NCI-H82 treated with DMSO at 0.1 percent for 48 hours (cell line): ENCODE data around the gene DCAF16.
"Not testable (repeated sequence)": the region's sequence is repeated elsewhere in the genome, so short reads cannot be mapped to it uniquely, and the experiment has no call there.

ENCODE experiments used
- DNase-seq: peaks from one replicate; lab custom pipeline; 2025; ENCODE audit not compliant: unreplicated experiment; lab: John Stamatoyannopoulos, UW

The DCAF16 gene

GRCh38 chr4:17810260-17811077, at the start of gene DCAF16, which contains the start of gene NCAPG:
DCAF16 (minus strand) TSS chr4:17810757; CDS start chr4:17804141, 6,616 bp downstream.
NCAPG (plus strand) TSS chr4:17810979; CDS start chr4:17811078, 99 bp downstream.
- peak; percentile 94 for DNase-seq

- DNase-seq, result no peak
Measured at GRCh38 chr4:17859793-17860406, 49.3 kb upstream of the DCAF16 start.

- DNase-seq, result peak; percentile 48
Measured at GRCh38 chr4:17854036-17854435, 43.5 kb upstream of the DCAF16 start.

- no peak for DNase-seq
Measured at GRCh38 chr4:17851959-17852358, 41.4 kb upstream of the DCAF16 start.

- DNase-seq, result not testable (repeated sequence)
Measured at GRCh38 chr4:17850295-17850694, 39.7 kb upstream of the DCAF16 start.

- no peak for DNase-seq
Measured at GRCh38 chr4:17846266-17846665, 35.7 kb upstream of the DCAF16 start.

- no peak for DNase-seq
Measured at GRCh38 chr4:17823871-17824669, 13.5 kb upstream of the DCAF16 start.

GRCh38 chr4:17817027-17817426, 6.5 kb upstream of the DCAF16 start:
- DNase-seq, result no peak

GRCh38 chr4:17816142-17816541, 5.6 kb upstream of the DCAF16 start:
- DNase-seq, result no peak

- DNase-seq, result no peak
Measured at GRCh38 chr4:17814140-17814539, 3.6 kb upstream of the DCAF16 start.

- DNase-seq, result no peak
Measured at GRCh38 chr4:17812801-17813200, 2.2 kb upstream of the DCAF16 start.

- no peak for DNase-seq
Measured at GRCh38 chr4:17812125-17812524, 1.6 kb upstream of the DCAF16 start.

GRCh38 chr4:17811078-17811603, 584 bp upstream of the DCAF16 start:
- DNase-seq, result no peak

GRCh38 chr4:17809667-17810066, 890 bp downstream of the DCAF16 start:
- DNase-seq, result no peak

- no peak for DNase-seq
Measured at GRCh38 chr4:17807446-17807845, 3.1 kb downstream of the DCAF16 start.

GRCh38 chr4:17805580-17806155, 4.9 kb downstream of the DCAF16 start:
- DNase-seq, result no peak

- no peak for DNase-seq
Measured at GRCh38 chr4:17797808-17798207, 12.7 kb downstream of the DCAF16 start.

- no peak for DNase-seq
Measured at GRCh38 chr4:17794730-17795129, 15.8 kb downstream of the DCAF16 start.

- DNase-seq, result no peak
Measured at GRCh38 chr4:17788956-17789355, 21.6 kb downstream of the DCAF16 start.

- DNase-seq, result no peak
Measured at GRCh38 chr4:17787315-17787714, 23.2 kb downstream of the DCAF16 start.

GRCh38 chr4:17786567-17786966, 24.0 kb downstream of the DCAF16 start:
- no peak for DNase-seq
